HFFc6 (cell line): ENCODE measurements around the gene ICOS. TPM values are rescaled to one million over a fixed set of nuclear protein-coding genes. Genes with fewer than 3 reads are reported as not detected.

Experiments
- DNase-seq: peaks from one replicate; pipeline ENCODE4 v3.0.0-alpha.2; 2018
- H3K27ac Mint-ChIP-seq: 2 replicates; pipeline ENCODE4 v1.8.0; 2020; ENCODE audit warnings: mild to moderate bottlenecking, mixed read lengths
- H3K27me3 Mint-ChIP-seq: 2 replicates; pipeline ENCODE4 v1.8.0; 2021; ENCODE audit warnings: mild to moderate bottlenecking, moderate library complexity, mixed read lengths; ENCODE audit not compliant: insufficient read depth
- H3K36me3 Mint-ChIP-seq: 2 replicates; pipeline ENCODE4 v1.8.0; 2021; ENCODE audit warnings: low read depth, mixed read lengths
- H3K4me1 Mint-ChIP-seq: 2 replicates; pipeline ENCODE4 v1.8.0; 2020; ENCODE audit warnings: low read depth, mixed read lengths
- H3K4me3 Mint-ChIP-seq: 2 replicates; pipeline ENCODE4 v1.8.0; 2020; ENCODE audit warnings: mild to moderate bottlenecking, moderate library complexity, mixed read lengths
- H3K9me3 Mint-ChIP-seq: 2 replicates; pipeline ENCODE4 v1.8.0; 2020; ENCODE audit warnings: mild to moderate bottlenecking, mixed read lengths
- CTCF ChIP-seq: fragments of 200-600 bp; sonication (generic); IDR thresholded peaks from 2 replicates; pipeline ENCODE4 v1.5.0; 2021; ENCODE audit warnings: antibody characterized with exemption, mild to moderate bottlenecking
- total RNA-seq, 6 experiments: library from RNA; stranded (reverse); fragmentation: NEBNext Ultra II Directional; extraction: Animal tissue kit (Norgen Biotek cat#: 25700); gene quantifications; 2 replicates in 1 of 6; 3 replicates in 5 of 6; pipeline ENCODE4 v1.2.3, GENCODE V29; 2021

ICOS gene
- total RNA-seq, 6 experiments from 2014 or later, result not detected

DNA sequence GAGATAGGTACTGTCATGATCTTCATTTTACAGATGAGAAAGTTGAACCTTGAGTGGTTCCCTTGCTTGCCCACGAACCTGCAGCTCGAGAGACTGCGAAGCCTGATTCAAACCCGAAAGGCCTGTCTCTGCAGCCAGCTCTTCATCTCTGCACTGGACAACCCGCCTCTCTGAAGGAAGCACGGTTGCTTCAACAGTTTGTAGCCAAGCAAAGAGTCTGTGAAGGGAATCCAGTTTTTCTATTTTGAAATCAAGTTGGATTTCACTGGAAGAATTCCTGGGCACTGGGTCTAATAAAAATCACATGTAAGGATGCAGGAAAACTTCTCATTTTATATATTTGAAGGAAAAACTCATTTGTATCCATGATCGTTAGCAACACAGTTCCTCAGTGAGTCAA is 21.3 kb upstream of the ICOS start:
- Mint-ChIP-seq H3K36me3 (no peaks in the 10 kb centered on the region), H3K27me3 (peaks cover 5% of the 10 kb centered on the region), H3K9me3 (no peaks in the 10 kb centered on the region), H3K4me3 (peak overlapping the region; percentile 62; the same call in 1 of the 2 replicates), H3K27ac (no peak overlapping the region), H3K4me1 (peaks cover 9% of the 10 kb centered on the region; the same call in 1 of the 2 replicates)
- DNase-seq, result no peak
- TF ChIP-seq CTCF, result no peak

- Mint-ChIP-seq H3K36me3 (no peaks in the 10 kb centered on the region), H3K27me3 (peaks cover 9% of the 10 kb centered on the region), H3K4me1 (peaks cover 9% of the 10 kb centered on the region; the same call in 1 of the 2 replicates), H3K9me3 (no peaks in the 10 kb centered on the region), H3K27ac (no peak overlapping the region), H3K4me3 (no peak overlapping the region)
- no peak for DNase-seq
- TF ChIP-seq CTCF, result no peak
Observed at GRCh38 chr2:203916756-203917155, 19.8 kb upstream of the ICOS start.

- Mint-ChIP-seq H3K27ac (no peak overlapping the region), H3K36me3 (no peaks in the 10 kb centered on the region), H3K27me3 (peaks cover 9% of the 10 kb centered on the region), H3K4me3 (no peak overlapping the region), H3K4me1 (peaks cover 9% of the 10 kb centered on the region; the same call in 1 of the 2 replicates), H3K9me3 (no peaks in the 10 kb centered on the region)
- no peak for TF ChIP-seq CTCF
- no peak for DNase-seq
Observed at GRCh38 chr2:203918264-203918663, 18.3 kb upstream of the ICOS start.

DNA sequence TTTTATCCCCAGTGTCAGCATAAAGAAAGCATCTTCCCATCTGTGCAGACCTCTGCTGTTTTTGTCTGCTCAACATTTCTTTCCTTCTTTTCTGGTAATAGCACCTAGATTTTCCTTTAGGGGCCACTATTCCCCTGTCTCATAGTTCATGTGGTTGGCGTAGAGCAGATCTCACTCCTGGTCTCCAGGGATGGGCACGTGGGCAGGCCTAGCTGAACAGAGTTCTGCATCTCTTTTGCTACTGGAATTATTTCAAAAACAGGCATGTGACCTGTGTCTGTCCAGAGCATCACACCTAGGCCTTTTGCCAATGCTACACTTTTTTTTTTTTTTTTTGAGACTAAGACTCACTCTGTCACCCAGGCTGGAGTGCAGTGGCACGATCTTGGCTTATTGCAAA is 17.7 kb upstream of the ICOS start:
- Mint-ChIP-seq H3K36me3 (no peaks in the 10 kb centered on the region), H3K4me1 (peaks cover 9% of the 10 kb centered on the region; the same call in 1 of the 2 replicates), H3K4me3 (no peak overlapping the region), H3K27me3 (peaks cover 8% of the 10 kb centered on the region), H3K9me3 (no peaks in the 10 kb centered on the region), H3K27ac (no peak overlapping the region)
- no peak for DNase-seq
- no peak for TF ChIP-seq CTCF

DNA sequence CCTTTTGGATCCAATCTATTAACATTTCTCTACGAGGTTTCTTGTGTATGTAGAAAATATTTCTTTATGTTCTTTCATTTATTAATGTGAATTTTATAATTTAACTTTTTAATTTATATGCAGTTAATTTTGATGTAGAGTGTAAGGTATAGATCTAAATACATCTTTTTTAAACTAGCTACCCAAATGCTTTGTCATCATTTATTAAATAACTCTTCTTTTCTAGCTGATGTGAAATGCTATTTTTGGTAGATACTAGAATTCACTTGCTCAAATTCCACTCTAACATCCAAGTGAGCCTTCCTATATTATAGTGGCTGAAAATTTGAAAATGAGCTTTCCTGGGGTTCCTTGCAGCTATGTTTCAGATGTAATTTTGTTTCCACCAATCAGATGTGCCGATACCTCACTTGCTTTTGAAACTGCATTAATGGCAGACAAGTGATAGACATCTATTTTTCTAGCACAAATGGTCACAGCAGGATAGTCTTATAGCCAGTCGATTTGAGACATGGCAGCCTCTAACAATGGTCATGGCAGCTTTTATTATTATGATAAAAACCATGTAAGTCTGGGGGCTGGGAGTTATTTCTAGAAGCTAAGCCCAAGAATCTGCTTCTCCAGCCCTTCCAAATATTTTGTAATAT is 10.9 kb upstream of the ICOS start:
- no peak for DNase-seq
- no peak overlapping the region for H3K4me3 Mint-ChIP-seq
- peaks cover 8% of the 10 kb centered on the region for H3K27me3 Mint-ChIP-seq
- H3K4me1 Mint-ChIP-seq, result no peaks in the 10 kb centered on the region
- TF ChIP-seq CTCF, result no peak
- no peaks in the 10 kb centered on the region for H3K9me3 Mint-ChIP-seq
- no peaks in the 10 kb centered on the region for H3K36me3 Mint-ChIP-seq
- H3K27ac Mint-ChIP-seq, result no peak overlapping the region
